Neural progenitor cell (in vitro differentiated cells): Measurements from ENCODE around the gene TUSC2.

Experiments
- EZH2 ChIP-seq: fragments of 200-600 bp; sonication (generic); IDR thresholded peaks from 2 replicates; pipeline ENCODE4 v1.6.1; 2017; ENCODE audit warnings: antibody characterized with exemption, mild to moderate bottlenecking, moderate library complexity
- EZH2phosphoT487 ChIP-seq: fragments of 200-600 bp; sonication (generic); IDR thresholded peaks from 2 replicates; pipeline ENCODE4 v1.6.1; 2017; ENCODE audit warnings: antibody characterized with exemption
- TF ChIP-seq, protein P1 (sequence below): fragments of 200-600 bp; sonication (generic); IDR thresholded peaks from 2 replicates; pipeline ENCODE4 v1.5.1; 2017; ENCODE audit warnings: antibody characterized with exemption, mild to moderate bottlenecking

DNA sequence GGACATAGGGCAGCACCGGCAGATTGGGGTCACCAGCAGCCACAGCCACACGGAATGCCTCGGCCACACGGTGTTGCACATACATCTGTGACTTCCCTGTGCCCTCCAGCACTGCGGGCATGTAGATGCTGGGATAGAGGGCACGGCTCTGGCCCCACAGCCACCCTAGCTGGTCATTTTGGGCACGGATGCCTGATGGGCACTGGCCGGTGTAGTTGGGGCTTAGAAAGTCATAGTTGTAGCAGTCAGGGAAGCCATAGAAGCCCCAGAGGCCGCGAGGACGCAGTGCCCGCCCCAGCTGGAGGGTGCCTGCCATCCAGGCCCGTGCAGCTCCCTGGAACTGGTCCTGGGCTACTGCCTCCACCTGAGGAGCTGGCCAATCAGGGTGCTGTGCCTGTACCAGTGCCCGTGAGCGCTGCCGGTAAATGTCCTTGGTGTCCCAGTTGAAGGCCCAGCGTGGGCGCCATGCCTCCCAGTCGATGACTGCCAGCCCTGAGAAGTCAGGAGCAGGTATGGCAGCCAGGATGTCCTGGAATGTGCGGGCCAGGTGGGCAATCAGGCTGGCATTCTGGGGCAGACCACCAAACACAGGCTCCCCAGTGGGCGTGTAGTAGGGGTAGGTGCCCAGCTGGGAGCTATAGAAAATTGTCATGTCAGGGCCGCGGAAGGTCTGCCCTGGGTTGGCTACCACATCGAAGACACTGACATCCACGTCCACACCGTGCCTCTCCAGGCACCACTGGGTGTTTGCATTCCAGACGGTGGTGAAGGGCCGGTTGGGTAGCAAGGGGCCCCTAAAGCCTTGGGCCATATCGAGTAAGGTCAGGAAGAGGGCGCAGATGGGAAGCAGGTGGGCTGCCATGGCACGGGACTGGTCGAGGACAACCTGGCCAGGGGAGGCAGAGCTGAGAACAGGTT lies 25.7 kb downstream of the TUSC2 start:
- TF ChIP-seq, protein P1, sequence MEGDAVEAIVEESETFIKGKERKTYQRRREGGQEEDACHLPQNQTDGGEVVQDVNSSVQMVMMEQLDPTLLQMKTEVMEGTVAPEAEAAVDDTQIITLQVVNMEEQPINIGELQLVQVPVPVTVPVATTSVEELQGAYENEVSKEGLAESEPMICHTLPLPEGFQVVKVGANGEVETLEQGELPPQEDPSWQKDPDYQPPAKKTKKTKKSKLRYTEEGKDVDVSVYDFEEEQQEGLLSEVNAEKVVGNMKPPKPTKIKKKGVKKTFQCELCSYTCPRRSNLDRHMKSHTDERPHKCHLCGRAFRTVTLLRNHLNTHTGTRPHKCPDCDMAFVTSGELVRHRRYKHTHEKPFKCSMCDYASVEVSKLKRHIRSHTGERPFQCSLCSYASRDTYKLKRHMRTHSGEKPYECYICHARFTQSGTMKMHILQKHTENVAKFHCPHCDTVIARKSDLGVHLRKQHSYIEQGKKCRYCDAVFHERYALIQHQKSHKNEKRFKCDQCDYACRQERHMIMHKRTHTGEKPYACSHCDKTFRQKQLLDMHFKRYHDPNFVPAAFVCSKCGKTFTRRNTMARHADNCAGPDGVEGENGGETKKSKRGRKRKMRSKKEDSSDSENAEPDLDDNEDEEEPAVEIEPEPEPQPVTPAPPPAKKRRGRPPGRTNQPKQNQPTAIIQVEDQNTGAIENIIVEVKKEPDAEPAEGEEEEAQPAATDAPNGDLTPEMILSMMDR, result no peak
- TF ChIP-seq EZH2phosphoT487 (no peak), EZH2 (no peak)
